CD4-positive, alpha-beta T cell (primary cell): ENCODE measurements around the gene DNAH17. TPM values are rescaled to one million over a fixed set of nuclear protein-coding genes. Genes with fewer than 3 reads are reported as not detected.

Source experiments
- ATAC-seq: fragments of 200-7000 bp; cut with Tn5 transposase; one replicate; pipeline ENCODE4 v1.10.0; 2022; ENCODE audit warnings: mild to moderate bottlenecking; ENCODE audit not compliant: poor library complexity
- CTCF ChIA-PET: fragments of 350-600 bp; sonication (Branson Sonifier 250); formaldehyde crosslinking; loops from one replicate; lab custom pipeline; 2021; ENCODE audit warnings: antibody characterized with exemption, inconsistent platforms; lab: Charles Lee
- POLR2A ChIA-PET: fragments of 350-600 bp; sonication (Branson Sonifier 250); formaldehyde crosslinking; loops from one replicate; lab custom pipeline; 2021; ENCODE audit warnings: antibody characterized with exemption, inconsistent platforms; lab: Charles Lee
- DNase-seq, 14 experiments: peaks; one replicate each; pipeline ENCODE4 v3.0.0-alpha.2; 2013 to 2020; ENCODE audit warnings: mixed read lengths in 2 of 14
- H3K27ac ChIP-seq, 2 donors: one replicate each; pipeline versions ENCODE4 v1.5.1 to v1.7.0; 2013; ENCODE audit warnings: low read length in 2 of 2, low read depth in 1 of 2, mild to moderate bottlenecking in 1 of 2
- H3K27me3 ChIP-seq, 2 experiments: 1 replicate in 1 of 2; 2 replicates in 1 of 2; pipeline versions ENCODE4 v1.6.1 to v1.7.0; 2013; ENCODE audit warnings: low read length in 2 of 2, control low read depth in 1 of 2, mild to moderate bottlenecking in 1 of 2, moderate library complexity in 1 of 2; ENCODE audit not compliant: insufficient read depth in 2 of 2, control insufficient read depth in 1 of 2
- H3K36me3 ChIP-seq: one replicate; pipeline ENCODE4 v1.6.1; 2013; ENCODE audit warnings: low read length, control low read depth; ENCODE audit not compliant: insufficient read depth
- H3K4me1 ChIP-seq: one replicate; pipeline ENCODE4 v1.6.1; 2013; ENCODE audit warnings: low read length, control low read depth; ENCODE audit not compliant: insufficient read depth
- H3K4me3 ChIP-seq: one replicate; pipeline ENCODE4 v1.5.1; 2013; ENCODE audit warnings: mild to moderate bottlenecking, low read length, moderate library complexity
- H3K9me3 ChIP-seq, 2 experiments: 1 replicate in 1 of 2; 2 replicates in 1 of 2; pipeline versions ENCODE4 v1.6.1 to v1.7.0; 2013; ENCODE audit warnings: low read length in 2 of 2, mild to moderate bottlenecking in 2 of 2, control low read depth in 1 of 2, moderate library complexity in 1 of 2; ENCODE audit not compliant: control insufficient read depth in 1 of 2, insufficient read depth in 1 of 2
- H3K27ac Mint-ChIP-seq: one replicate; pipeline ENCODE4 v1.8.0; 2020; ENCODE audit warnings: mixed read lengths
- H3K27me3 Mint-ChIP-seq: one replicate; pipeline ENCODE4 v1.8.0; 2021; ENCODE audit warnings: mixed read lengths
- H3K36me3 Mint-ChIP-seq: one replicate; pipeline ENCODE4 v1.8.0; 2021; ENCODE audit warnings: low read depth, mixed read lengths
- H3K4me1 Mint-ChIP-seq: one replicate; pipeline ENCODE4 v1.8.0; 2021; ENCODE audit warnings: low read depth, mixed read lengths
- H3K4me3 Mint-ChIP-seq: one replicate; pipeline ENCODE4 v1.8.0; 2020; ENCODE audit warnings: mild to moderate bottlenecking, mixed read lengths
- H3K9me3 Mint-ChIP-seq: one replicate; pipeline ENCODE4 v1.8.0; 2020; ENCODE audit warnings: mixed read lengths
- intact Hi-C, 2 experiments: fragments of 100-400 bp; cut with DNase I in 1 of 2; cut with micrococcal nuclease in 1 of 2; formaldehyde crosslinking; loops; one replicate each; pipeline versions ENCODE4 v1.15.1 to v1.9.0; 2023 to 2025; cut with DNase I, micrococcal nuclease
- total RNA-seq, 174 experiments: library from RNA in 2 of 174; stranded (reverse) in 2 of 174; gene quantifications; one replicate each; pipeline ENCODE4 v1.2.3 and lab custom pipeline; 2021 to 2026
- TF ChIP-seq, protein P1 (sequence below): fragments of 200-600 bp; IDR thresholded peaks from one replicate; pipeline ENCODE4 v1.8.0; 2022; ENCODE audit warnings: antibody characterized with exemption, mild to moderate bottlenecking

DNAH17 gene
- total RNA-seq, 2 experiments from 2014 or later, result 0.14 TPM; not detected in 1

DNA sequence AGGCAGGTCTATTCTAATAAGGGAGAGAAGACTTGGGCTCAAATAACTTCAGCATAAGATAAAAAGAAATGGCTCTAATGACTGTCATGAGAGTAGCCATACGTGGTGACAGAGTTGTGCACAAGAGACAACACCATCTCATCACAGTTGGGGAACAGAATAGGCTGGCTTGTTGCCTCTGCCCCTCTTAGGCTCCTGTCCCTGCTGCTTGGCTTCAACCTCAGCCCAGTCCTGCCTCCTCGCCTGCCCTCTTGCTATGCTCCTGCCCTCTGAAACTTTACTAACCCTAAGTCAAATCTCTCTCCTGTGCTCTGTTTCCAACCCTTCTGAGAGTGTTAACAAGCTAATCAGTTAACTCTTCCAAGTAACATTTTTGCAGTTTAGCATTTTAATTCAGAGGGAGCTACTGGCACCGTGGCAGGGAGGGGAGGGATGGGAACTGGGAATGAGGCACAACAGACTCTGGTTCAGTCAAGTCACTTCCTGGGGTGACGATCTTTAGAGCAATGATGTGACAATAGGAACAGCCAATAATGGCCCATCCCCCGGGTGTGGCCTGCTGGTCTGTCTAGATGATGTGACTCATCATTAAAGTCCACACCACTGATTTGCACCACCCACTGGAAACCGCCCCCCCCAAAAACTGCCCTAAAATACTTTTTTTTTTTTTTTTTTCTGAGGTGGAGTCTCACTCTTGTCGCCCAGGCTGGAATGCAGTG, 35.5 kb downstream of the DNAH17 start:
- TF ChIP-seq, protein P1, sequence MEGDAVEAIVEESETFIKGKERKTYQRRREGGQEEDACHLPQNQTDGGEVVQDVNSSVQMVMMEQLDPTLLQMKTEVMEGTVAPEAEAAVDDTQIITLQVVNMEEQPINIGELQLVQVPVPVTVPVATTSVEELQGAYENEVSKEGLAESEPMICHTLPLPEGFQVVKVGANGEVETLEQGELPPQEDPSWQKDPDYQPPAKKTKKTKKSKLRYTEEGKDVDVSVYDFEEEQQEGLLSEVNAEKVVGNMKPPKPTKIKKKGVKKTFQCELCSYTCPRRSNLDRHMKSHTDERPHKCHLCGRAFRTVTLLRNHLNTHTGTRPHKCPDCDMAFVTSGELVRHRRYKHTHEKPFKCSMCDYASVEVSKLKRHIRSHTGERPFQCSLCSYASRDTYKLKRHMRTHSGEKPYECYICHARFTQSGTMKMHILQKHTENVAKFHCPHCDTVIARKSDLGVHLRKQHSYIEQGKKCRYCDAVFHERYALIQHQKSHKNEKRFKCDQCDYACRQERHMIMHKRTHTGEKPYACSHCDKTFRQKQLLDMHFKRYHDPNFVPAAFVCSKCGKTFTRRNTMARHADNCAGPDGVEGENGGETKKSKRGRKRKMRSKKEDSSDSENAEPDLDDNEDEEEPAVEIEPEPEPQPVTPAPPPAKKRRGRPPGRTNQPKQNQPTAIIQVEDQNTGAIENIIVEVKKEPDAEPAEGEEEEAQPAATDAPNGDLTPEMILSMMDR, result no peak
- H3K4me1 Mint-ChIP-seq, result no peaks in the 10 kb centered on the region
- Histone ChIP-seq H3K27ac (no peak overlapping the region), H3K9me3 (no peaks in the 10 kb centered on the region), H3K4me1 (peaks cover 11% of the 10 kb centered on the region), H3K27me3 (no peaks in the 10 kb centered on the region), H3K36me3 (no peaks in the 10 kb centered on the region), H3K4me3 (no peak overlapping the region)
- H3K9me3 Mint-ChIP-seq, result no peaks in the 10 kb centered on the region
- no peak overlapping the region for H3K27ac Mint-ChIP-seq
- intact Hi-C loops, result no loop called here
- no peaks in the 10 kb centered on the region for H3K27me3 Mint-ChIP-seq
- POLR2A ChIA-PET, result no interaction called here
- H3K4me3 Mint-ChIP-seq, result no peak overlapping the region
- ATAC-seq (no peak), DNase-seq (peak in 2 of 14 experiments; percentile 61 to 73)
- no peaks in the 10 kb centered on the region for H3K36me3 Mint-ChIP-seq
- CTCF ChIA-PET, result no interaction called here

DNA sequence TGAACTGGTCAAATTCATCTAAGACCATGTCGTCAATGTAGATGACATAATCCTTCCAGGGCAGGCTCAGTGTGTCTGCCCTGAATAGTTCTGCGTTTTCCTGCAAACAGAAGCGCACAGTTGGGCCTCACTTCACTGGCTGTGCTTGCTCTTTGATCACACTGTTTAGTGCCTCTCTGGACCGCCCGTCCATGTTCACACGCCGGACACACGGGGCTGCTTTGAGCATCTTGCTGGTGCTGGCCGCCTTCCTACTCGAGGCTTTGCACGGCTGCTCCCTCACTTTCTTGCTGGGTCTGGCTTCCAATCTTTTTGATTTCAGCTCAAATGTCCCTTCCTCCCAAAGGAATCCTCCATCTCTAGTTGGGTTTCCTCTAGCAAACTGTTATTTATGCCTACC, 37.4 kb downstream of the DNAH17 start:
- TF ChIP-seq, protein P1, result no peak
- Histone ChIP-seq H3K36me3 (no peaks in the 10 kb centered on the region), H3K27me3 (no peaks in the 10 kb centered on the region), H3K27ac (no peak overlapping the region), H3K4me1 (peaks cover 30% of the 10 kb centered on the region), H3K4me3 (no peak overlapping the region), H3K9me3 (no peaks in the 10 kb centered on the region)
- no peaks in the 10 kb centered on the region for H3K36me3 Mint-ChIP-seq
- no peak overlapping the region for H3K27ac Mint-ChIP-seq
- intact Hi-C loops, result no loop called here
- no peak for ATAC-seq
- H3K4me3 Mint-ChIP-seq, result no peak overlapping the region
- H3K4me1 Mint-ChIP-seq, result peaks cover 13% of the 10 kb centered on the region
- ChIA-PET POLR2A (no interaction called here), CTCF (no interaction called here)
- H3K27me3 Mint-ChIP-seq, result no peaks in the 10 kb centered on the region
- H3K9me3 Mint-ChIP-seq, result no peaks in the 10 kb centered on the region
- DNase-seq, result no peak

GRCh38 chr17:78538033-78538776, 39.0 kb downstream of the DNAH17 start:
- Mint-ChIP-seq H3K9me3 (no peaks in the 10 kb centered on the region), H3K4me3 (no peak overlapping the region), H3K36me3 (no peaks in the 10 kb centered on the region), H3K4me1 (peaks cover 21% of the 10 kb centered on the region), H3K27me3 (no peaks in the 10 kb centered on the region), H3K27ac (no peak overlapping the region)
- Histone ChIP-seq H3K9me3 (no peaks in the 10 kb centered on the region), H3K4me1 (peaks cover 39% of the 10 kb centered on the region), H3K27ac (no peak overlapping the region), H3K4me3 (no peak overlapping the region), H3K27me3 (no peaks in the 10 kb centered on the region), H3K36me3 (no peaks in the 10 kb centered on the region)
- CTCF ChIA-PET, result interaction anchor here (0.7 kb wide), 1 partner anchor 506 kb away, joined by 3 read pairs; no protein-coding TSS in a partner anchor
- POLR2A ChIA-PET, result no interaction called here
- TF ChIP-seq, protein P1, result no peak
- no peak for DNase-seq
- intact Hi-C loops, result no loop called here
- no peak for ATAC-seq
